Fibroblast of pulmonary artery (primary cell): ENCODE data around the gene METAP1D.
"Not testable (repeated sequence)": the region's sequence is repeated elsewhere in the genome, so short reads cannot be mapped to it uniquely, and the experiment has no call there.

Experiments
- DNase-seq: peaks from one replicate; pipeline ENCODE4 v3.0.0-alpha.2; 2010; ENCODE audit warnings: low read depth
- H3K4me3 ChIP-seq: replicated peaks from 2 replicates; pipeline ENCODE4 v1.5.1; 2011; ENCODE audit warnings: low read depth, mild to moderate bottlenecking, control low read depth, low read length, moderate library complexity
- CTCF ChIP-seq: IDR thresholded peaks from 2 replicates; pipeline ENCODE4 v1.5.1; 2011; ENCODE audit warnings: mild to moderate bottlenecking, control low read depth, low read length, inconsistent platforms; ENCODE audit errors: missing control alignments

The METAP1D gene

GRCh38 chr2:172052000-172052983, 52.5 kb downstream of the METAP1D start:
- peak; percentile 47 for DNase-seq
- no peak overlapping the region for H3K4me3 ChIP-seq
- no peak for TF ChIP-seq CTCF

DNA sequence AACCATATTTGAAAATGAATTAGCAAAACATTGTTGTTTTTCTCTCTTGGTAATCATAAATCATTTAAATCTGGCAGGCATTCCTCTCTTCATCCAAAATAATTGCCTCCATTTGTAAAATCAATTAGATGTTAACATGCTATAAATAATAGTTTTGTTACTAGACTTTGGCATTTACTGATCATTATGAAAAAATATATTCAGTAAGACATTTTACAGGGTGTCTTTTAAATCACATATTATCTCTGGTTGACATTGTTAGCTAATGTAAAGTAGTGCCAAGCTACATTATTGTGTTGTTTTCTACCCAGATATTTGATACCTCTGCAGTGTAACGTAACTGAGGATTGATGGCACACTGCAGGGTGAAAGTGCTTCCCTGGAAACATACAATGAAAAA, 53.7 kb downstream of the METAP1D start:
- H3K4me3 ChIP-seq: no peak overlapping the region
- no peak for TF ChIP-seq CTCF
- no peak for DNase-seq

GRCh38 chr2:172056293-172056692, 56.5 kb downstream of the METAP1D start:
- no peak for TF ChIP-seq CTCF
- DNase-seq: no peak
- no peak overlapping the region for H3K4me3 ChIP-seq

- no peak overlapping the region for H3K4me3 ChIP-seq
- DNase-seq: no peak
- no peak for TF ChIP-seq CTCF
Measured at GRCh38 chr2:172058660-172059059, 58.9 kb downstream of the METAP1D start.

- not testable (repeated sequence) for DNase-seq, H3K4me3 ChIP-seq
Measured at GRCh38 chr2:172060118-172060517, 60.4 kb downstream of the METAP1D start.

DNA sequence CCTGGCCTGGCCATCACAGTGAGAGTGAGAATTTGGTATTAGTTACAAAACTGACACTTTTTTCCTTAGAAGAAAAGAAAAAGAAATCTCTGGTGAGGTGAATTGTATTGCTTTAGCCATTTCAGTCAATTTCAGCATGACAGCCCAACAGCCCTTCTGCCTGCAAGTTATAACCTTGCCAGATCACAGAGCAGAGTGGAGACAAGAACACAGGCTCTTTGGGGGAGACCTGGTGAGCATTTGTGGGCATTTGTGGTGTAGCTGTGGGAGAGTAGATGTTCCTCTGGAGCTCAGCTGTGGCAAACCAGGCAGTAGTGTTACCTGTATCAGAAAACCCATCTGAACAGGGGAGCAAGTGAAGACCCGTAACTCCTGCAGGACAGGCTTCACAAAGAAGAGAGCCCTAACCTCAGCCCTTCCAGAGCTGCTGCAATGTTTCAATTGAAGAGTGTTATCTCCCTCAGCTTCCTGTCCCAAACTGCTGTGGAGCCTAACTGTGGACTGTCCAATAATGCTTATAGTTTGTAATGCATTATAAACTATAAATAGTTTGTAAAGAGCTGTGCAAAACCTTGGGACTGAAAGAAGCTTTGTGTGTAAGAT, 62.8 kb downstream of the METAP1D start:
- no peak overlapping the region for H3K4me3 ChIP-seq
- DNase-seq: no peak
- no peak for TF ChIP-seq CTCF

- H3K4me3 ChIP-seq: no peak overlapping the region
- no peak for TF ChIP-seq CTCF
- DNase-seq: no peak
Measured at GRCh38 chr2:172063446-172063845, 63.7 kb downstream of the METAP1D start.
